Natural killer cell treated with Interleukin-12 subunit alpha and Interleukin-12 subunit beta and Interleukin-15 and Interleukin-18, amount 100 ng/mL, for 72 hours (primary cell): ENCODE data around the gene HPCAL1. TPM values are rescaled to one million over a fixed set of nuclear protein-coding genes. Genes with fewer than 3 reads are reported as not detected.

Experiments
- ATAC-seq, 2 donors: fragments of 150-1000 bp; cut with Tn5 transposase in 1 of 2; sonication (Bioruptor Pico), chemical (Tn5 transposase) in 1 of 2; 2 replicates each; pipeline ENCODE4 v1.10.0; 2021
- DNase-seq: peaks from one replicate; pipeline ENCODE4 v3.0.0; 2022; ENCODE audit warnings: low spot score
- H3K27ac Mint-ChIP-seq, 2 donors: 1 replicate in 1 of 2; 2 replicates in 1 of 2; pipeline ENCODE4 v1.8.0; 2022; ENCODE audit warnings: mixed read lengths in 2 of 2, mild to moderate bottlenecking in 1 of 2, moderate library complexity in 1 of 2
- H3K27me3 Mint-ChIP-seq, 2 donors: 1 replicate in 1 of 2; 2 replicates in 1 of 2; pipeline ENCODE4 v1.8.0; 2022; ENCODE audit warnings: mixed read lengths in 2 of 2
- H3K36me3 Mint-ChIP-seq: one replicate; pipeline ENCODE4 v1.8.0; 2022; ENCODE audit warnings: mixed read lengths
- H3K4me1 Mint-ChIP-seq, 2 donors: 1 replicate in 1 of 2; 2 replicates in 1 of 2; pipeline ENCODE4 v1.8.0; 2022; ENCODE audit warnings: low read depth in 2 of 2, mixed read lengths in 2 of 2, mild to moderate bottlenecking in 1 of 2
- H3K4me3 Mint-ChIP-seq: one replicate; pipeline ENCODE4 v1.8.0; 2022; ENCODE audit warnings: mixed read lengths
- H3K9me3 Mint-ChIP-seq: 2 replicates; pipeline ENCODE4 v1.8.0; 2022; ENCODE audit warnings: mixed read lengths
- total RNA-seq, 2 donors: library from RNA; stranded (reverse); gene quantifications; one replicate each; pipeline ENCODE4 v1.2.3, GENCODE V29; 2022

The HPCAL1 gene
- total RNA-seq, 2 donors from 2014 or later: 13.8 to 19.0 TPM

DNA sequence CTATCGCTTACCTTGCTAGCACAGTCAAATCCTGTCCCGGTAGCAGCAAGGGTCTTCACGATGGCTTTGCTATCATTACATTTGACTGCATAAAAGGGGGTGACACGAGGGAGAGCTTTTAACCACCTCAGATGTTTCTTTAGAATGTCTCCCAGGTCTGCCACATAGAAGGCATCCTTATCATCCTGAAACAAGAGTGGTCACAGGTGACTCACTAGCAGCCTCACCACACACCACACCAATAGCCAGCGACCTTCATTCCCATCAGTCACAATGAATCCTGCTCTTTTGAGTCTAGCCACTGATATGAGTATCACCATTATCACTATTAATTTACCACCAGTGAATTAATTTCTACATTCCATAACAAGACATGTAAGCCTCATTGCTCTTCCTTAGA is 141.8 kb downstream of the HPCAL1 start:
- Mint-ChIP-seq H3K36me3 (peaks cover 35% of the 10 kb centered on the region), H3K27me3 (no peaks in the 10 kb centered on the region), H3K4me1 (peaks cover 10 to 20% of the 10 kb centered on the region in 2 donors), H3K4me3 (no peak overlapping the region), H3K9me3 (no peaks in the 10 kb centered on the region), H3K27ac (peak overlapping the region in 1 of 2 donors; percentile 10)
- ATAC-seq (no peak), DNase-seq (no peak)

DNA sequence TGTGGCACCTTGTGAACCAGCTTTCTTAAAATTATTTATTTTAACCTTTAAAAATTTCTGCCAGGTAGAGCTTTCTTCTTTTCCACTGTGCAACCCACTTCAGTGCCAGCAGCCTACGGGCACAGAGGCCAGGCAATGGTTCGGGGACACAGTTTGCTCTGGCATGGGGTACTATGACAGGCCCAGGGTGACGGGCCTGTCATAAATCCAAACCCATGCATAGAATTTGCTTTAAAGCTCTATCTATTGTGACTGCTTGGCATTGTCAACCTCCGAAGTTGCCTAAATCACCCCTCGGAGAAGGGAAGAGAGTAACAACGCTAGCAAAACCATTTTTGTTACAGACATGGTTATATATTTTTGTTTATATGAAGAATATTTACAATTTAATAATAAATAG is 143.9 kb downstream of the HPCAL1 start:
- Mint-ChIP-seq H3K27ac (no peak overlapping the region), H3K9me3 (no peaks in the 10 kb centered on the region), H3K4me3 (peak overlapping the region; percentile 84), H3K36me3 (peaks cover 31% of the 10 kb centered on the region), H3K4me1 (peaks cover 12 to 20% of the 10 kb centered on the region in 2 donors), H3K27me3 (no peaks in the 10 kb centered on the region)
- no peak for ATAC-seq
- no peak for DNase-seq

- Mint-ChIP-seq H3K36me3 (peaks cover 24% of the 10 kb centered on the region), H3K4me3 (peak overlapping the region; percentile 84), H3K4me1 (peaks cover 12 to 20% of the 10 kb centered on the region in 2 donors), H3K9me3 (no peaks in the 10 kb centered on the region), H3K27ac (peak overlapping the region; percentile 47 to 73), H3K27me3 (no peaks in the 10 kb centered on the region)
- ATAC-seq (peak; percentile 17 to 18), DNase-seq (no peak)
These were observed 144.7 kb downstream of the HPCAL1 start for GRCh38 chr2:10447300-10447894.

DNA sequence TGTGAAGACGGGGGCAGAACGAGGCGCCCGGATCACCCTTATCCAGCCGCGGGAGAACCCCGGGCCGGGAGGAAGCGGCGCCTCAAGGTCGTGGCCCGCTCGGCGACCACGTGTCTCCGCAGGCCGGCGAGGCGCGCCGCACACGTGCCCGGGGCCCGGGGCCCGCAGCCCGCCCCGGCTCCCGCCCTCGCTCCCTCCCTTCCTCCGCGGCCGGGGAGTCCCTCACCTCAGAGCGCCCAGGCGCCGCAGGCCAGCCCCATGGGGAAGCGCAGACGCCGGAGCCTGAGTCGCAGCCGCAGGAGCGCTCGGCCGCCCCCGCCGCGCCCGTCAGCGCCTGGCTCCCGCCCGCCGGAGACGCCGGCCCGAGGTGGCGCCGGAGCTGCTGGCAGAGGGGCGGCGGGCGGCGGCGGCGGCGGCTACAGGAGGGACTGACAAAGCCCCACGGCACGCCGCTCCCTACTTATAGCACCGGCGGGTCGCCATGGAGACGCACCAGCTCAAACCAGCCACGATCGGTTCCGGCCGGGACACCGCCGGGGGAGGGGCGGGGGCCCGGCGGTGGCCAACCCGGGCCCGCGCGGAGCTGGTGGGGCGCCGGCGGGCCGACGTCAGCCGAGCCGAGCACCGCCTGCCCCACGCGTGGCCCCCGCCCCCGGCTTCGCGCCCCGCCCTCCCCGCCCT is 145.3 kb downstream of the HPCAL1 start, which contains the start of gene ODC1:
Gene ODC1, minus strand, starts transcription at position 433 of the 681 bp plus-strand sequence. CDS start 3,295 bp downstream, outside the sequence.
- ATAC-seq (peak; percentile 94 to 95), DNase-seq (peak; percentile 95)
- Mint-ChIP-seq H3K27me3 (no peaks in the 10 kb centered on the region), H3K4me1 (peaks cover 12 to 20% of the 10 kb centered on the region in 2 donors), H3K4me3 (peak within 1 kb of the TSS; percentile 84), H3K27ac (peak within 1 kb of the TSS; percentile 51 to 73), H3K36me3 (peaks cover 20% of the 10 kb centered on the region), H3K9me3 (no peaks in the 10 kb centered on the region)

DNA sequence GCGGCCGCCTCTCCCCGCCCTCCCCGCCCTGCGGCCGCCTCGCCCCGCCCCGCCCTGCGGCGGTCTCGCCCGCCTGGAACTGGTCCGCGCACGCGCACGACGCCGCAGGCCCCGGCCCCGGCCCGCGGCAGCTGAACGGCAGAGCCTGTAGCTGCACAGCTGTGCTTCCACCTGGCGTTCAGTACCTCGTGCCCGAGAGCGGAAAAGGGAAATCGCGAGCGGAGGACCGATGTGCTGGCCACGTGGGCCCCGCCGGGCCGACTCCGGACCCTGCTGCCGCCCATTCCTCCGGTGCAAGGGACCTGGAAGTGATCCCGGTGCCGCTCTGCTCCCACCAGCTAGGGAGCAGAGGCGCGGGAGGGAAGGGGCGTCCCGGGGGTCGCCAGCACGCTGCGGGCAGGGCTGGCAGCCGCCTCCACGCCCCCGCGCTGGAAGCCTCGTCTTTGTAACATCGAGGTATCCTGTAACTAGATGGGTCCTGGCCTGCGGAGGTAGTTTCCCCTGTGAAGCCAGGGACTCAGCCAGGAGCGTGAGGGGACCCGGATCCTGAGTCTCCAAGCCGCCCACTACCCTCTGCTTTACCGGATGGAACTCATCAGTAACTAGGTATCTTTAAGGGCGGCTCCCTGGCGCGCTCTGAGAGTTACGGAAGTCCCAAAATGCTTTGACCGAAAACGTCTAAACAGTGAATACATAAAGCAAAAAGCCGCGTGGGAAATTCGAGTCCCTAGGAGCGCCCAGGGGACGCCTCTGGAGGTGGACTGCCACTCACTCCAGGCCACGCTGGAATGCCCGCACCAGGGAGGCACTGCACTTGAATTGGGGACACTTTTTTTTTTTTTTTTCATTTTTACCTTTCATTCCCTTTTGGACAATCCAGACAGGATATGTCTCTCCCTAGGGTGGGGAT is 146.1 kb downstream of the HPCAL1 start:
- DNase-seq (peak; percentile 94), ATAC-seq (peak in 1 of 2 donors; percentile 82)
- Mint-ChIP-seq H3K27ac (peak overlapping the region; percentile 51 to 56), H3K9me3 (no peaks in the 10 kb centered on the region), H3K4me1 (peaks cover 12 to 18% of the 10 kb centered on the region in 2 donors), H3K27me3 (no peaks in the 10 kb centered on the region), H3K4me3 (peak overlapping the region; percentile 68), H3K36me3 (peaks cover 13% of the 10 kb centered on the region)

GRCh38 chr2:10449486-10449831 is 146.8 kb downstream of the HPCAL1 start:
- Mint-ChIP-seq H3K36me3 (peaks cover 6% of the 10 kb centered on the region), H3K4me1 (peaks cover 12% of the 10 kb centered on the region in 2 donors), H3K4me3 (peak overlapping the region; percentile 68), H3K27me3 (no peaks in the 10 kb centered on the region), H3K9me3 (no peaks in the 10 kb centered on the region), H3K27ac (peak overlapping the region; percentile 51 to 56)
- no peak for ATAC-seq
- DNase-seq: no peak

GRCh38 chr2:10449838-10450691 is 147.4 kb downstream of the HPCAL1 start:
- ATAC-seq: no peak
- Mint-ChIP-seq H3K9me3 (no peaks in the 10 kb centered on the region), H3K4me1 (peaks cover 6 to 7% of the 10 kb centered on the region in 2 donors), H3K4me3 (peak overlapping the region; percentile 68), H3K27ac (no peak overlapping the region), H3K36me3 (peaks cover under 1% of the 10 kb centered on the region), H3K27me3 (no peaks in the 10 kb centered on the region)
- DNase-seq: no peak

- DNase-seq: peak; percentile 37
- no peaks in the 10 kb centered on the region for H3K9me3 Mint-ChIP-seq
- ATAC-seq: no peak
- H3K4me3 Mint-ChIP-seq: no peak overlapping the region
- no peaks in the 10 kb centered on the region for H3K27me3 Mint-ChIP-seq
- H3K36me3 Mint-ChIP-seq: no peaks in the 10 kb centered on the region
- H3K4me1 Mint-ChIP-seq: peaks cover 6 to 7% of the 10 kb centered on the region in 2 donors
- H3K27ac Mint-ChIP-seq: no peak overlapping the region
These were observed 149.1 kb downstream of the HPCAL1 start for GRCh38 chr2:10451819-10452218.

DNA sequence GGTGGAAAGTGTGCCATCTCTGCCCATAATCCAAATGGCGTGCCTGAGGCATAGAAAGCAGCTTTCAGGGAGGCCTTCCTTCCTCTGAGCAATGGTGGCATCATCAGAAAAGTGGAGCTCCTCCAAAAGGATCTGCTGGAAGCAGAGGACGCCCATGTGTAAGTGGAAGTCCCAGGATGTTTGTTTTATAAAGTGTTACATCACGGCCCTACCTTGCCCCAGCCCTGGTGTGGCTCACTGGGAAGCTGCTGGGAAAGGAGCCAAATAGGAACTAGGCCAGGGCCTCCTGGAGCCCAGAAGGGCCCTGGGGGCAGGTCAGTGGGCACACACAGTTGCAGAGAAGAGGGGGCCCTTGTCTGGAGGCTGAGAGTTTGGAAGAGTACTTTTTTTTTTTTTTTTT is 149.6 kb downstream of the HPCAL1 start:
- no peaks in the 10 kb centered on the region for H3K9me3 Mint-ChIP-seq
- no peak overlapping the region for H3K4me3 Mint-ChIP-seq
- peaks cover 3 to 4% of the 10 kb centered on the region in 2 donors for H3K4me1 Mint-ChIP-seq
- DNase-seq (peak; percentile 44), ATAC-seq (no peak)
- H3K27me3 Mint-ChIP-seq: no peaks in the 10 kb centered on the region
- no peak overlapping the region for H3K27ac Mint-ChIP-seq
- no peaks in the 10 kb centered on the region for H3K36me3 Mint-ChIP-seq

DNA sequence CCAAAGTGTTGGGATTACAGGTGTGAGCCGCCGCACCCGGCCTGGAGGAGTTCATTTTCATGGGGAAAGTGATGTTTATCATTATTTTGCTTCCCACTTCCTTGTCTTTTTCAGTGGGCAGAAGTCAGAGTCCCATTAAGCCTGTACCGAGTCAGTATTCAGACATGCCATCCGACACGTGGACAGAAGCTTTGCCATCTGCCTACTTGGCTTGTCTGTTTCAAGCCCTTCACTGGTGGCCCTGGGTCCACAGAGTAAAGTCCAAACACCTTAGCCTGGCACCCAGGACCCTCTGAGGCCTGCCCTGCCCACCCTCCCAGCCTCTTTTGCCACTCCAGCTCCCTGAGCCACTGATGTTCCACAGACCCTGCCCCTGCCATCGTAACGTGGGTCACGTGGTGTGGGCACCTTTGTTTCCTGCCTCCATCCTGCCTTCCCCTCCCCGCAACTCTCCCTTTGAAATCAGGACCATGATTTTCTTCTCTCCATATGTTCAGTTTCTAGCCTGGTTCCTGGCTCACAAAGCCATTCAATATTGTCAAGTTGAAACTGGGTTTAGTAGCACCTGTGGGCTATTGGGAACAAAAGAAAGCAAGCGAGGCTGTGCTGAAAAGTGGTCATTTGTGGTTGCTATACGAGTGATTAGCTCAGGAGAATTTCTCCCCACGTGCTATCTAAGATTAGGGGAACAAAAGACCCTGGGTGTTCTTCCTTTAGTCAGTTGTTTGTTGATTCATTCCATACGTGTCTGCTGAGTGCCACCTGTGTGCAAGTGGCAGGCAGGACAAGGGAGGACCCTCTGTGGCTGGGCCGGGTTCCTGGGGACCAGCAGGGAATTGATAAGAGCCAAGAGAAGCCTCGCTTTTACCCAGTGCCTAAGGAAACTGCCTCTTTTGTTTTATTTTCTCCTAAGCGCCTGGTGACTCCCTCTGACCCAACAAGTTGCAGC is 150.5 kb downstream of the HPCAL1 start:
- DNase-seq (peak; percentile 57), ATAC-seq (no peak)
- H3K27me3 Mint-ChIP-seq: peaks cover under 1 to 3% of the 10 kb centered on the region in 2 donors
- H3K36me3 Mint-ChIP-seq: no peaks in the 10 kb centered on the region
- H3K9me3 Mint-ChIP-seq: no peaks in the 10 kb centered on the region
- peaks cover 0 to 2% of the 10 kb centered on the region in 2 donors for H3K4me1 Mint-ChIP-seq
- H3K4me3 Mint-ChIP-seq: no peak overlapping the region
- H3K27ac Mint-ChIP-seq: no peak overlapping the region

GRCh38 chr2:10453905-10454298 is 151.2 kb downstream of the HPCAL1 start:
- Mint-ChIP-seq H3K36me3 (no peaks in the 10 kb centered on the region), H3K27me3 (peaks cover 4 to 7% of the 10 kb centered on the region in 2 donors), H3K27ac (no peak overlapping the region), H3K4me3 (no peak overlapping the region), H3K4me1 (peaks cover 0 to 3% of the 10 kb centered on the region in 2 donors), H3K9me3 (no peaks in the 10 kb centered on the region)
- ATAC-seq (peak in 1 of 2 donors; percentile 2), DNase-seq (peak; percentile 53)

- Mint-ChIP-seq H3K4me1 (peaks cover 0 to 5% of the 10 kb centered on the region in 2 donors), H3K4me3 (no peak overlapping the region), H3K36me3 (no peaks in the 10 kb centered on the region), H3K27me3 (peaks cover 7 to 12% of the 10 kb centered on the region in 2 donors), H3K27ac (no peak overlapping the region), H3K9me3 (no peaks in the 10 kb centered on the region)
- ATAC-seq: no peak
- DNase-seq: no peak
These were observed 151.8 kb downstream of the HPCAL1 start for GRCh38 chr2:10454505-10454904.
